Fibroblast of lung (primary cell): ENCODE data around the gene MED31. TPM values are rescaled to one million over a fixed set of nuclear protein-coding genes. Genes with fewer than 3 reads are reported as not detected.

Experiments
- DNase-seq, 2 donors: peaks; one replicate each; pipeline versions ENCODE4 v3.0.0 to v3.0.0-alpha.2; 2010; ENCODE audit warnings: low read depth in 2 of 2
- H2AFZ ChIP-seq: 2 replicates; pipeline ENCODE4 v1.5.1; 2012; ENCODE audit warnings: low read length, control low read depth, inconsistent platforms
- H3K27ac ChIP-seq: 2 replicates; pipeline ENCODE4 v1.5.1; 2011; ENCODE audit warnings: low read length, control low read depth; ENCODE audit not compliant: insufficient read depth
- H3K27me3 ChIP-seq: 2 replicates; pipeline ENCODE4 v1.5.1; 2011; ENCODE audit warnings: mild to moderate bottlenecking, low read length; ENCODE audit not compliant: control insufficient read depth, insufficient read depth
- H3K36me3 ChIP-seq: 2 replicates; pipeline ENCODE4 v1.5.1; 2011; ENCODE audit warnings: low read length; ENCODE audit not compliant: control insufficient read depth, insufficient read depth
- H3K4me1 ChIP-seq: 2 replicates; pipeline ENCODE4 v1.5.1; 2011; ENCODE audit warnings: low read length; ENCODE audit not compliant: control insufficient read depth, insufficient read depth; ENCODE audit errors: extremely low read depth
- H3K4me2 ChIP-seq: 2 replicates; pipeline ENCODE4 v1.5.1; 2011; ENCODE audit warnings: low read length, control low read depth; ENCODE audit not compliant: insufficient read depth; ENCODE audit errors: extremely low read depth
- H3K4me3 ChIP-seq, 4 experiments: fragments of 200-600 bp in 1 of 4; sonication (generic) in 1 of 4; replicated peaks in 1 of 4; 2 replicates each; pipeline ENCODE4 v1.5.1; 2011 to 2016; ENCODE audit warnings: low read length in 4 of 4, low read depth in 3 of 4, mild to moderate bottlenecking in 3 of 4, control low read depth in 2 of 4, inconsistent platforms in 1 of 4, mixed read lengths in 1 of 4; ENCODE audit not compliant: insufficient read depth in 1 of 4; ENCODE audit errors: control extremely low read depth in 1 of 4
- H3K79me2 ChIP-seq: 2 replicates; pipeline ENCODE4 v1.5.1; 2012; ENCODE audit warnings: mild to moderate bottlenecking, low read length, inconsistent platforms; ENCODE audit not compliant: control insufficient read depth, insufficient read depth
- H3K9ac ChIP-seq: 2 replicates; pipeline ENCODE4 v1.5.1; 2011; ENCODE audit warnings: mild to moderate bottlenecking, low read length, control low read depth; ENCODE audit not compliant: insufficient read depth
- H3K9me3 ChIP-seq: 2 replicates; pipeline ENCODE4 v1.5.1; 2012; ENCODE audit warnings: low read depth, low read length; ENCODE audit not compliant: control insufficient read depth, insufficient read depth
- H4K20me1 ChIP-seq: 2 replicates; pipeline ENCODE4 v1.5.1; 2011; ENCODE audit warnings: low read length; ENCODE audit not compliant: control insufficient read depth, insufficient read depth; ENCODE audit errors: extremely low read depth
- EZH2 ChIP-seq: IDR thresholded peaks from 2 replicates; pipeline ENCODE4 v1.5.1; 2012; ENCODE audit warnings: low read length, control low read depth, mild to moderate bottlenecking; ENCODE audit errors: missing control alignments
- polyA plus RNA-seq, 2 donors: library from polyadenylated mRNA; depleted of rRNA in 1 of 2; stranded (reverse) in 1 of 2; unstranded in 1 of 2; fragments of >200 nt; gene quantifications; 2 replicates each; pipeline ENCODE4 v1.2.1, GENCODE V29; 2011 to 2012; ENCODE audit warnings: missing spikeins in 1 of 2
- total RNA-seq: library from RNA; depleted of rRNA; stranded (reverse); fragments of >200 nt; gene quantifications from 2 replicates; pipeline ENCODE4 v1.2.1, GENCODE V29; 2014
- TF ChIP-seq, protein P1 (sequence below), 2 donors: IDR thresholded peaks in 1 of 2; conservative IDR thresholded peaks in 1 of 2; 1 replicate in 1 of 2; 2 replicates in 1 of 2; pipeline ENCODE4 v1.5.1; 2011 to 2012; ENCODE audit warnings: low read length in 2 of 2, control low read depth in 1 of 2, inconsistent platforms in 1 of 2, low read depth in 1 of 2, mild to moderate bottlenecking in 1 of 2

The MED31 gene
- total and polyA plus RNA-seq, 2 donors (not counting 1 experiment from before 2014, with no cell fraction given) = 10.6 to 17.0 TPM

DNA sequence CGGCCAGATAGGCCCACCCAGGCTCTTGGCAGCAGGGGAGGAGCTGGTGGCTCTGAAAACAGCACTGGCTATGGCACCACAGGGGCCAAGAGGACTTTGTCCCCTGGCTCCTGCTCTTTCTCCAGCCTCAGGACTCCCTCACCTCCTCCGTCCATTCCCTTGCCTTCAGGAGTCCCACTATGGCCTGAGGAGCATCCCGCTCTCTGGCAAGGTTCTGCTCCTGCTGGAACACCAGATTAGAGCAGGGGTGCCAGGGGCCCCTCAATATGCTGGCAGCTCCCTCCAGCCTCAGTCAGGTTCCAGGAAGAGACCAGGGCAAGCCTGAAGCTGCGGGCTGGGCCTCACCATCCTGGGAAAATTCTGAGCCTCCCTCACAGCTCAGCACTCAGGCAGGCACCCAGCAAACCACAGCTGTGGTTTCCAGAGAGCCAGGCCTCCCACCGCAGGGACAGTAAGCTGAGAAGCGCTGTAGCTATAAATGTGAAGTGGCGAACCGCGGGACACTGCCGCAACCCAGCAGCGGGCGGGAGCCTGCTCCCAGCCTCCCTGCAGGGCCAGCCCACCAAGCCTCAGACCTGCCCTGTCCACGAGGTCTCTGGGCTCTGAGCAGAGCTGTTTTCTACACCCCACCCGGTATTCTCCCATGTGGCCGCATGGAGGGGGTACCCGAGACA, 25.9 kb upstream of the MED31 start:
- Histone ChIP-seq H4K20me1 (no peaks in the 10 kb centered on the region), H3K4me1 (no peaks in the 10 kb centered on the region), H3K36me3 (no peaks in the 10 kb centered on the region), H2AFZ (no peak overlapping the region), H3K27me3 (no peaks in the 10 kb centered on the region), H3K4me2 (no peak overlapping the region), H3K9me3 (no peaks in the 10 kb centered on the region), H3K79me2 (no peaks in the 10 kb centered on the region), H3K4me3 (no peak overlapping the region), H3K9ac (no peak overlapping the region), H3K27ac (no peak overlapping the region)
- DNase-seq = peak in 1 of 2 donors; percentile 68
- TF ChIP-seq, protein P1, sequence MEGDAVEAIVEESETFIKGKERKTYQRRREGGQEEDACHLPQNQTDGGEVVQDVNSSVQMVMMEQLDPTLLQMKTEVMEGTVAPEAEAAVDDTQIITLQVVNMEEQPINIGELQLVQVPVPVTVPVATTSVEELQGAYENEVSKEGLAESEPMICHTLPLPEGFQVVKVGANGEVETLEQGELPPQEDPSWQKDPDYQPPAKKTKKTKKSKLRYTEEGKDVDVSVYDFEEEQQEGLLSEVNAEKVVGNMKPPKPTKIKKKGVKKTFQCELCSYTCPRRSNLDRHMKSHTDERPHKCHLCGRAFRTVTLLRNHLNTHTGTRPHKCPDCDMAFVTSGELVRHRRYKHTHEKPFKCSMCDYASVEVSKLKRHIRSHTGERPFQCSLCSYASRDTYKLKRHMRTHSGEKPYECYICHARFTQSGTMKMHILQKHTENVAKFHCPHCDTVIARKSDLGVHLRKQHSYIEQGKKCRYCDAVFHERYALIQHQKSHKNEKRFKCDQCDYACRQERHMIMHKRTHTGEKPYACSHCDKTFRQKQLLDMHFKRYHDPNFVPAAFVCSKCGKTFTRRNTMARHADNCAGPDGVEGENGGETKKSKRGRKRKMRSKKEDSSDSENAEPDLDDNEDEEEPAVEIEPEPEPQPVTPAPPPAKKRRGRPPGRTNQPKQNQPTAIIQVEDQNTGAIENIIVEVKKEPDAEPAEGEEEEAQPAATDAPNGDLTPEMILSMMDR (conservative IDR thresholded peaks at IDR 0.05 in 1 of 2, IDR thresholded peaks at IDR 0.05 in 1 of 2; ENCODE audit: low read depth in 1 of 2, low read length in 2 of 2) = no peak
- no peak for TF ChIP-seq EZH2

DNA sequence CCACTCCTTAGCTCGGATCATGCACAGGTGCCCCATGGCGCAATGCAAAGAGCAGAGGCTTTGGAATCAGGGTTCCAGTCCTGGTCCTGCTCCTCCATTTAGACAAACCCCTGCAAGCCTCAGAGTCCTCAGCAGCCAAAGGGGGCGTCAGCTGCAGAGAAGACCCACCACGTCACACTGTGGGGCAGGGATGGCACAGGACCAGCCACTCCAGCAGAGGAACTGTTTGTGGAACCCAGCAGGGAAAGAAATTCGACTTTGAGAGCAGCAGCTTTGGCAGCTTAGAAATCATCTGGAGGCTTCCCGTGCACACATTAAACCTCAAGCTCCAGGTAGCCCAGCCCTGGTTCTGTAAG, 25.4 kb upstream of the MED31 start:
- Histone ChIP-seq H3K4me3 (no peak overlapping the region), H3K27me3 (no peaks in the 10 kb centered on the region), H3K4me2 (no peak overlapping the region), H4K20me1 (no peaks in the 10 kb centered on the region), H3K27ac (no peak overlapping the region), H3K9ac (no peak overlapping the region), H3K36me3 (no peaks in the 10 kb centered on the region), H3K79me2 (no peaks in the 10 kb centered on the region), H3K9me3 (no peaks in the 10 kb centered on the region), H2AFZ (no peak overlapping the region), H3K4me1 (no peaks in the 10 kb centered on the region)
- DNase-seq = no peak
- TF ChIP-seq, protein P1 (conservative IDR thresholded peaks at IDR 0.05 in 1 of 2, IDR thresholded peaks at IDR 0.05 in 1 of 2; ENCODE audit: low read depth in 1 of 2, low read length in 2 of 2) = no peak
- TF ChIP-seq EZH2 = no peak

DNA sequence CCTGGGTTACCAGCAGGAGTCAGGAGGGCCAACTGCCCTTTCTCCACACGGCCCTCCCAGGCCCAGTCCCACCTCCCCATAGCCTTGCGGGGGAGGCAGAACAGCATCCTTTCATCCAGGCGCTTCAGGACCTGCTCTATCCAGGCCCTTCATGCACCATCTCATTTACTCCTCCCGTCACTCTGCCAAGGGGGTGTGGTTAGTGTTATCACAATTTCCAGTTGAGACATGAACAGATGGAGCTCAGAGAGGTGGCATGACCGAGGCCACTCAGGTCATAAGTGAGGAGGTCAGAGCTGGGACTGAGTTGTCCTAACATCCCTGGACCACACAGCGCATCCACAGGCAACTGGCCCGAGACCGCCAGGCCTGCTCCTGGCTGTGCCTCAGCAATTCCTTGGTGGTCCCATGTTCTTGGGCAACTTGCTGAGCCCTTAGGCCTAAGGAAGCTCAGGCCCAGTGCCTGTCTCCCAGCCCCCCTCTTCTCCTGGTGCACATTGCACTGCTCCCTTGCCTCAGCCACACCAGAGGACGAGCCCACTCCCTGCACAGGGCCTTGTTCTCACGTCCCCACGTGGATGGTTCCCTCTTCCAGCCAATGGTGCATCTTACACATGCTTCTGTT, 23.9 kb upstream of the MED31 start:
- no peaks in the 10 kb centered on the region for H3K27me3 ChIP-seq
- DNase-seq = no peak
- H3K9me3 ChIP-seq = no peaks in the 10 kb centered on the region

More for the DNA sequence above, 23.9 kb upstream of the MED31 start:
- Histone ChIP-seq H3K4me1 (no peaks in the 10 kb centered on the region), H3K4me2 (no peak overlapping the region), H3K79me2 (no peaks in the 10 kb centered on the region), H4K20me1 (no peaks in the 10 kb centered on the region), H3K9ac (no peak overlapping the region), H2AFZ (no peak overlapping the region), H3K36me3 (no peaks in the 10 kb centered on the region), H3K27ac (no peak overlapping the region), H3K4me3 (no peak overlapping the region)
- TF ChIP-seq, protein P1 (conservative IDR thresholded peaks at IDR 0.05 in 1 of 2, IDR thresholded peaks at IDR 0.05 in 1 of 2; ENCODE audit: low read depth in 1 of 2, low read length in 2 of 2) = no peak
- TF ChIP-seq EZH2 = no peak
